Osteoblast (primary cell): Measurements from ENCODE around the gene WDR37. TPM values are rescaled to one million over a fixed set of nuclear protein-coding genes. Genes with fewer than 3 reads are reported as not detected.

ENCODE experiments used
- DNase-seq: peaks from one replicate; pipeline ENCODE4 v3.0.0; 2011; ENCODE audit warnings: low spot score, mixed read lengths; ENCODE audit not compliant: insufficient read length; ENCODE audit errors: missing footprints
- H2AFZ ChIP-seq: 2 replicates; pipeline ENCODE4 v1.6.0; 2011; ENCODE audit warnings: mild to moderate bottlenecking, low read length
- H3K27ac ChIP-seq: 2 replicates; pipeline ENCODE4 v1.5.1; 2011; ENCODE audit warnings: mild to moderate bottlenecking, low read depth, low read length, moderate library complexity
- H3K27me3 ChIP-seq: 2 replicates; pipeline ENCODE4 v1.6.0; 2012; ENCODE audit warnings: mild to moderate bottlenecking, control low read depth, inconsistent platforms, low read length, moderate library complexity; ENCODE audit not compliant: insufficient read depth
- H3K36me3 ChIP-seq: 2 replicates; pipeline ENCODE4 v1.5.1; 2011; ENCODE audit warnings: mild to moderate bottlenecking, low read length, control low read depth, moderate library complexity; ENCODE audit not compliant: insufficient read depth
- H3K4me1 ChIP-seq: 2 replicates; pipeline ENCODE4 v1.5.1; 2011; ENCODE audit warnings: mild to moderate bottlenecking, low read length, control low read depth, moderate library complexity; ENCODE audit not compliant: insufficient read depth
- H3K4me2 ChIP-seq: 2 replicates; pipeline ENCODE4 v1.6.0; 2011; ENCODE audit warnings: mild to moderate bottlenecking, low read length; ENCODE audit not compliant: insufficient read depth
- H3K4me3 ChIP-seq: fragments of 200-600 bp; sonication (generic); 3 replicates; pipeline ENCODE4 v1.5.1; 2012; ENCODE audit warnings: mild to moderate bottlenecking, low read length, inconsistent platforms; ENCODE audit not compliant: insufficient read depth
- H3K79me2 ChIP-seq: 2 replicates; pipeline ENCODE4 v1.6.0; 2012; ENCODE audit warnings: mild to moderate bottlenecking, low read length, control low read depth, inconsistent platforms; ENCODE audit not compliant: insufficient read depth
- H3K9me3 ChIP-seq: 2 replicates; pipeline ENCODE4 v1.5.1; 2011; ENCODE audit warnings: low read depth, low read length, control low read depth
- H4K20me1 ChIP-seq: 2 replicates; pipeline ENCODE4 v1.6.0; 2012; ENCODE audit warnings: mild to moderate bottlenecking, low read length, control low read depth; ENCODE audit not compliant: insufficient read depth
- CTCF ChIP-seq: IDR thresholded peaks from 2 replicates; pipeline ENCODE4 v1.5.1; 2011; ENCODE audit warnings: mild to moderate bottlenecking, low read depth, low read length, moderate library complexity; ENCODE audit errors: extremely low read depth
- total RNA-seq: library from RNA; depleted of rRNA; stranded (reverse); fragments of >200 nt; gene quantifications from 2 replicates; pipeline ENCODE4 v1.2.3, GENCODE V29; 2012

Gene WDR37
- total RNA-seq, 1 donor = 18.8 TPM

GRCh38 chr10:1148855-1149605 lies 92.8 kb downstream of the WDR37 start:
- no peak for TF ChIP-seq CTCF
- Histone ChIP-seq H3K27me3 (no peaks in the 10 kb centered on the region), H3K27ac (no peak overlapping the region), H3K4me2 (no peak overlapping the region), H3K79me2 (no peaks in the 10 kb centered on the region), H4K20me1 (no peaks in the 10 kb centered on the region), H3K36me3 (no peaks in the 10 kb centered on the region), H3K4me1 (no peaks in the 10 kb centered on the region), H3K4me3 (no peak overlapping the region), H2AFZ (no peak overlapping the region), H3K9me3 (no peaks in the 10 kb centered on the region)
- DNase-seq = peak; percentile 25

- TF ChIP-seq CTCF = no peak
- no peaks in the 10 kb centered on the region for H3K36me3 ChIP-seq
- no peaks in the 10 kb centered on the region for H3K79me2 ChIP-seq
- no peaks in the 10 kb centered on the region for H4K20me1 ChIP-seq
- no peaks in the 10 kb centered on the region for H3K4me1 ChIP-seq
- peak; percentile 45 for DNase-seq
- no peak overlapping the region for H3K4me3 ChIP-seq
- H2AFZ ChIP-seq = no peak overlapping the region
- no peaks in the 10 kb centered on the region for H3K9me3 ChIP-seq
- no peak overlapping the region for H3K4me2 ChIP-seq
- H3K27ac ChIP-seq = no peak overlapping the region
- H3K27me3 ChIP-seq = no peaks in the 10 kb centered on the region
Observed at GRCh38 chr10:1149793-1150637, 93.8 kb downstream of the WDR37 start.

- H3K4me2 ChIP-seq = no peak overlapping the region
- H3K9me3 ChIP-seq = no peaks in the 10 kb centered on the region
- no peaks in the 10 kb centered on the region for H3K36me3 ChIP-seq
- no peaks in the 10 kb centered on the region for H3K27me3 ChIP-seq
- no peak for TF ChIP-seq CTCF
- H4K20me1 ChIP-seq = no peaks in the 10 kb centered on the region
- H3K79me2 ChIP-seq = no peaks in the 10 kb centered on the region
- no peak for DNase-seq
- H3K4me1 ChIP-seq = no peaks in the 10 kb centered on the region
- no peak overlapping the region for H3K27ac ChIP-seq
- H3K4me3 ChIP-seq = no peak overlapping the region
- H2AFZ ChIP-seq = no peak overlapping the region
Observed at GRCh38 chr10:1150638-1150955, 94.4 kb downstream of the WDR37 start.
